ENCODE results near the gene CDK19.

CDK19 gene

DNA sequence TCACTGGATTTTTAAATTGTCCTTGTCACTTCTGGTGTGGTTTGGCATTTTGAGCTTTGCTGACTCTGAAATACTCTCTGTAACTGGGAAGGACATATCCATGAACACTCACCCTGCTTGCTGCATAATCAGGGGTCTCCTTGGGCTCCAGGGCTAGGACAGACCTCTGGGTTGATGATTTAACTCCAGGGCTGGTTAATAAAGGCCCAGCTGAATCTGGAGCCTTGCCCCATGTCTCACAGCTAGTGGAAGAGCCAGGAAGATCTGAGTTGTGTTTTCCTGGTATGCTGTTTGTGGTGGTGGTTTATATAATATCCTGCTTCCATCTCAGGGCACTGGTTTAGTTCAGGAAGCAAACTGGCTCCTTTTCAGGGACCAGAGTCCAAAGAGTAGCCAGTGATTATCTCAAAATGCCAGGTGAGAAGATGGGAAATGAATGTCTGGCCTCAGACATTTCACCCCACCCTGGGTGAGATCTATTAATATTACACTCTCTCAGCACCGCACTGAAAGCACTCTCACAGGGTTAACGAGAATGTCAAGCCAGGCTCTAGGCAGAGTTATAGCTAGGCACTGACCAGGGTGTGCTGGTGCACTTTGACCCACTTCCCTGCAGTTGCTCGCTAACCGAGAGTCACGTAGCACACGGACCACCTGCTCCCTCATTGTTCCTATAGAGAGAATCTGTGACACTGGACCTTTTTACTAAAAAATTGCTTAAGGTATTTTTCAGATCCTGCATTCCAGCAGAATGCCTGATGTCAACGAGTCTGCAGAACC lies 248.7 kb downstream of the CDK19 start:
- no peak for DNase-seq

DNA sequence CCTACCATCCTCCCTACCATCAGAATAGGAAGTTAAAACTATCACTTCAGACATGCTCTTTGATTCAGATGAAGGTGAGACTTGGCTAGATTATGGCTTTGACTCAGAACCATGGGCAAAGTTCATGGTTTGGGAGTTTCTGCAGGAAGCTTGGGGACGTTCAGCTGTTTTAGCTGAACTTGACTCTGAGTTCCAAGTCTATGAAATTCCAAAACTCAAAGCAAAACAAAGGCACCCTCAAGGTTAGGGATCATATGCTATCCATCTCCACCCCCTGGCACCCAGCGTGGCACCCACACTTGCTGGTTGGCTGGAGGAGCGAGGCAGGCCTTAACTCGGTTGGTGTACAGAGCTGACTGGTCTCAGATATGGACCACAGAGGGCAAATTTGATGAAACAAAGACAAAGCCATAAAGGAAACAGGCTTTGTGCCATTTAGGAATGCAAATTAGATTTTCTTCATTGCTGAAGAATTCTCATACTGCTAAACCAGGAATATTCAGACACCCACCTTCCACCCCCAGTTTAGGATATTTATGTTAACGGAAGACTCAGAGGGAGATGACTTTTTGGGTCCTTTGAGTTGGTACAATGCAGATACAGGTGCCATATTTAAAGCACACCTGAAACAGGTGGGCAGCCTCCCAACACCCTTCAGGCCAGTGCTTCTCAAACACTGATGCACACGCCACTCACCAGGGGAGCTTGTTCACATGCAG lies 250.4 kb downstream of the CDK19 start:
- no peak for DNase-seq

GRCh38 chr6:110563711-110564110 lies 251.6 kb downstream of the CDK19 start:
- DNase-seq, result no peak

DNA sequence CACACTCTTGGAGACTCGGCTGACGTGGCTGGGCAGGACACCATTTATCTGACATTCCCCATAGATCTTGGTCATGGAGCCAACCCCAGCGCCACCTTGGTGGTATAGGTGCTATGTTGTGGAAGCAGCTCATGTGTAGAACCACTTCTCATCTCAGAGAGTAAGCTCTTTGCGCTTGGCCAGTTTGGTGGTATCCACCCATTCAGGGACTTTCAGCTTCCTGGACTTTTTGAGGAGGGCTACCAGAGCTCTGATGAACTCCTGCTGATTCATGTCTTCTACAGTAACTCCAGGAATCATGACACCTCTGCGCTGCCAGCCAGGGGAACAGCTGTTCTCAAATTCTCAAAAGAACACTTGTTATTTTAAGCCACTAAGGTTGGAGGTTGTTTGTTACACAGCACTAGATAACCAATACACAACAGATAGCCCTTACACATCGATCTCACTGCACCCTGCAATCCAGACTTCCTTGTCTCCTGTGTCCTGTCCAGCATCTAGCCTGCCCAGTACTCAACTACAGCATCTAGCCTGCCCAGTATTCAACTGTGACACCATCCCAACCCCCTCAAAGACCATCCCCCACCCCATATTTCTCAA lies 252.9 kb downstream of the CDK19 start:
- no peak for DNase-seq

DNA sequence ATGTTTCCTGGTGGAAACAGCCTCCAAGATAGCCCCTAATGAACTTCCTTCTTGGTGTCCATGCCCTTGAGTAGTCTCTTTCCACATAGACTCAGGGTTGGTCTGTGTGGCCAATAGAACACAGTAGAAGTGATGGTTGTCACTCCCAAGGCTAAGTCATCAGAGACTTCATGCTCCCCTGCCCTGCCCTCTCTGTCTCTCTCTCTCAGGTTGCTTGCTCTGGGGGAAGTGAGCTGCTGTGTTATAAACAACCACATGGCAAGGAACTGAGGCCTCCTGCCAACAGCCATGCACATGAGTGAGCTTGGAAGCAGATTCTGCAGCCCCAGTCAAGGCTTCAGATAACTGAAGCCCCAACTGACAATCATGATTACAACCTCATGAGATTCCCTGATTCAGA lies 253.6 kb downstream of the CDK19 start:
- no peak for DNase-seq

GRCh38 chr6:110561008-110561396 lies 254.3 kb downstream of the CDK19 start:
- no peak for DNase-seq

- no peak for DNase-seq
Observed at GRCh38 chr6:110560239-110561007, 254.8 kb downstream of the CDK19 start.

All from NCI-H2081 treated with DMSO at 0.1 percent for 48 hours (cell line).